PC-3 (cell line): ENCODE results near the gene NLGN1. TPM values are rescaled to one million over a fixed set of nuclear protein-coding genes. Genes with fewer than 3 reads are reported as not detected.

ENCODE experiments used
- ATAC-seq: fragments of 200-7000 bp; cut with Tn5 transposase; 2 replicates; pipeline ENCODE4 v1.9.1; 2020; ENCODE audit warnings: mild to moderate bottlenecking, moderate library complexity
- BruUV-seq: library from RNA; stranded (reverse); fragments of 400-500 nt; replicated peaks from 2 replicates; lab custom pipeline; 2021; lab: Mats Ljungman, UMichigan
- CTCF ChIA-PET: fragments of 300-600 bp; sonication (Branson Sonifier 250); formaldehyde crosslinking; loops from one replicate; lab custom pipeline; 2022; ENCODE audit warnings: antibody characterized with exemption; lab: Charles Lee
- POLR2A ChIA-PET: fragments of 300-600 bp; sonication (Branson Sonifier 250); formaldehyde crosslinking; loops from one replicate; lab custom pipeline; 2022; ENCODE audit warnings: antibody characterized with exemption; ENCODE audit not compliant: unreplicated experiment; lab: Charles Lee
- DNase-seq: peaks from one replicate; pipeline ENCODE4 v3.0.0-alpha.2; 2015
- H2AFZ ChIP-seq: fragments of 300-600 bp; sonication (generic); 2 replicates; pipeline ENCODE4 v1.6.0; 2016; ENCODE audit warnings: antibody characterized with exemption, low read length
- H3F3A ChIP-seq: fragments of 300-600 bp; sonication (generic); one replicate; pipeline ENCODE4 v1.6.0; 2017; ENCODE audit warnings: antibody characterized with exemption, low read length, control low read depth, mild to moderate bottlenecking; ENCODE audit not compliant: unreplicated experiment
- H3K27ac ChIP-seq: fragments of 300-600 bp; sonication (generic); 2 replicates; pipeline ENCODE4 v1.5.1; 2016; ENCODE audit warnings: mild to moderate bottlenecking, low read length
- H3K27me3 ChIP-seq: fragments of 300-600 bp; sonication (generic); 2 replicates; pipeline ENCODE4 v1.6.1; 2016; ENCODE audit warnings: low read length, mixed read lengths
- H3K36me3 ChIP-seq: fragments of 300-600 bp; sonication (generic); 2 replicates; pipeline ENCODE4 v1.6.1; 2016; ENCODE audit warnings: low read depth, mixed run types, low read length, mixed read lengths
- H3K4me1 ChIP-seq: fragments of 300-600 bp; sonication (generic); 2 replicates; pipeline ENCODE4 v1.5.1; 2016; ENCODE audit warnings: low read length; ENCODE audit not compliant: insufficient read depth
- H3K4me2 ChIP-seq: fragments of 300-600 bp; sonication (generic); 2 replicates; pipeline ENCODE4 v1.6.0; 2016; ENCODE audit warnings: low read length
- H3K4me3 ChIP-seq: fragments of 300-600 bp; sonication (generic); 2 replicates; pipeline ENCODE4 v1.5.1; 2016; ENCODE audit warnings: mild to moderate bottlenecking, low read length, mixed read lengths
- H3K79me2 ChIP-seq: fragments of 300-600 bp; sonication (generic); 2 replicates; pipeline ENCODE4 v1.6.1; 2017; ENCODE audit warnings: low read length, mixed read lengths
- H3K9ac ChIP-seq: fragments of 300-600 bp; sonication (generic); 2 replicates; pipeline ENCODE4 v1.6.0; 2016; ENCODE audit warnings: mild to moderate bottlenecking, low read length
- H3K9me2 ChIP-seq: fragments of 300-600 bp; sonication (generic); replicated peaks from 2 replicates; pipeline ENCODE4 v1.6.1; 2016; ENCODE audit warnings: mixed run types, low read length, mixed read lengths
- H3K9me3 ChIP-seq: fragments of 300-600 bp; sonication (generic); 2 replicates; pipeline ENCODE4 v1.6.1; 2016; ENCODE audit warnings: low read length, mixed read lengths
- H4K20me1 ChIP-seq: fragments of 300-600 bp; sonication (generic); 2 replicates; pipeline ENCODE4 v1.6.1; 2016; ENCODE audit warnings: low read length, mixed read lengths
- CTCF ChIP-seq: fragments of 300-600 bp; sonication (generic); conservative IDR thresholded peaks from 2 replicates; pipeline ENCODE4 v1.5.1; 2017; ENCODE audit warnings: antibody characterized with exemption, low read depth, mild to moderate bottlenecking, low read length
- EZH2 ChIP-seq: fragments of 300-600 bp; sonication (generic); IDR thresholded peaks from one replicate; pipeline ENCODE4 v1.6.1; 2017; ENCODE audit warnings: antibody characterized with exemption, mild to moderate bottlenecking, low read length; ENCODE audit not compliant: unreplicated experiment
- EZH2phosphoT487 ChIP-seq: fragments of 300-600 bp; sonication (generic); IDR thresholded peaks from 2 replicates; pipeline ENCODE4 v1.6.1; 2018; ENCODE audit warnings: mild to moderate bottlenecking, antibody characterized with exemption, low read length, borderline replicate concordance
- intact Hi-C: fragments of 100-400 bp; cut with micrococcal nuclease; formaldehyde crosslinking; loops from 2 replicates; pipeline ENCODE4 v1.9.0; 2023
- total RNA-seq: library from RNA; depleted of rRNA; stranded (reverse); fragments of >200 nt; gene quantifications from 2 replicates; pipeline ENCODE4 v1.2.3, GENCODE V29; 2014

The NLGN1 gene
- total RNA-seq, 1 experiment from 2014 or later, result 0.77 TPM

DNA sequence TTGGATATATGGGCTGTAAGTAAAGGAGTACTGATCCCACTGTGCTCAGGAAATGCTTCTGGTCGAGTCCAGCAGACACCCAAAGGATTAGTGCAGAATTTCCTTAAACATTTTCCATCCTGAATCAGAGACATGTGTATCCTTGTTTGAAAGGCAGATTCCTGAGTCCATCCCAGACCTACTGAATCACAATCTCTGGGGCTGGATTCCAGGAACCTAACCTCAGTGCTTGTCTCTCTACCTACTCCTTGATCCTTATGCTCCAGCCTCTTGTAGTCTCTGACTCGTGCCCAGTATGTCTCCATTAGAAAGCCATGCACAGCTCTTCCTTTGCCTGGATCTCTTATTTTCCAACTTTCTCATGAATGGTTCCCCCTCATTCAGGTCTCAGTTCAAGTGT, 585.8 kb downstream of the NLGN1 start:
- no peaks in the 10 kb centered on the region for H3K4me1 ChIP-seq
- intact Hi-C loops, result no loop called here
- no peak overlapping the region for H3K27ac ChIP-seq
- H4K20me1 ChIP-seq, result no peaks in the 10 kb centered on the region
- ATAC-seq (no peak), DNase-seq (no peak)
- ChIA-PET CTCF (no interaction called here), POLR2A (no interaction called here)
- no peaks in the 10 kb centered on the region for H3K9me2 ChIP-seq
- no peaks in the 10 kb centered on the region for H3F3A ChIP-seq
- TF ChIP-seq EZH2phosphoT487 (no peak), CTCF (no peak), EZH2 (no peak)
- no peaks in the 10 kb centered on the region for H3K27me3 ChIP-seq
- H3K4me3 ChIP-seq, result no peak overlapping the region
- no peak overlapping the region for H3K9ac ChIP-seq
- no peak overlapping the region for H2AFZ ChIP-seq
- no peak overlapping the region for H3K4me2 ChIP-seq
- no peaks in the 10 kb centered on the region for H3K9me3 ChIP-seq
- no TSS peak for BruUV-seq
- no peaks in the 10 kb centered on the region for H3K36me3 ChIP-seq
- H3K79me2 ChIP-seq, result no peaks in the 10 kb centered on the region

DNA sequence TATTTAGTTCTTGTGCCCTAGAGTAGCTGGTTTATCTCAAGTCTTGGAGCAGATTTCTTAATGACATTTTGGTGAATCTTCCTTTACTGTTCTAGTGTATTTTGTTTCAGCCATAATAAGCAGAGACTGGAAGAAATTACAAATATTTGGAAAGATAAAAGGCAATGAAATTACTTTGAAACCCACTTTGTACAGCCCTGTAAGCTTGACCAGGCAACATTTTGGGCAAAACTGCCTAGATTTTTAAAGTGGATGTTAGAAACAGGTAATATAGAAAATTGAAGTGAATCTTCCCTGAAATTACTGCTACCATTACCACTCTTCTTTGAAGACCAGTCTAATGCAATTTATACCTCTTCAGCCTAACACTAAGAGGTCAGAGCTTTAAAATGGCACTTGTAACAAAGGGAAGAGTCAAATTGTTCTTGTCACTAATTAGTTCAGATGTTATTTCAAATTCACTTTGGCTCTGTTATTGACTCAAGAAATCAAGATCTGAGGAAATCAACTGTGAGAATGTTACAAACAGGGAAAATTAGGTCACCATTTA, 589.4 kb downstream of the NLGN1 start:
- no peaks in the 10 kb centered on the region for H4K20me1 ChIP-seq
- ChIA-PET CTCF (no interaction called here), POLR2A (no interaction called here)

More for the DNA sequence above, 589.4 kb downstream of the NLGN1 start:
- Histone ChIP-seq H3F3A (no peaks in the 10 kb centered on the region), H3K9me2 (no peaks in the 10 kb centered on the region), H3K4me2 (no peak overlapping the region), H3K36me3 (no peaks in the 10 kb centered on the region), H3K4me1 (no peaks in the 10 kb centered on the region), H3K4me3 (no peak overlapping the region), H2AFZ (no peak overlapping the region), H3K9me3 (no peaks in the 10 kb centered on the region), H3K27ac (no peak overlapping the region), H3K79me2 (no peaks in the 10 kb centered on the region), H3K9ac (no peak overlapping the region), H3K27me3 (no peaks in the 10 kb centered on the region)
- intact Hi-C loops, result no loop called here
- BruUV-seq, result no TSS peak
- DNase-seq (no peak), ATAC-seq (no peak)
- no peak for TF ChIP-seq EZH2phosphoT487
- no peak for TF ChIP-seq EZH2
- no peak for TF ChIP-seq CTCF
